RKO (cell line): Measurements from ENCODE around the gene ATAD3B.
A peak's percentile ranks its signal among the peaks of the same experiment; 100 is the strongest.
"Not testable (repeated sequence)": the region's sequence is repeated elsewhere in the genome, so short reads cannot be mapped to it uniquely, and the experiment has no call there.

ENCODE experiments used
- DNase-seq: peaks from one replicate; pipeline ENCODE4 v3.0.0-alpha.2; 2016; ENCODE audit warnings: low spot score

ATAD3B gene

GRCh38 chr1:1511533-1512285 lies 40.1 kb downstream of the ATAD3B start, which contains the start of gene ATAD3A:
Gene ATAD3A (plus strand): TSS chr1:1512162. CDS start chr1:1512269, 107 bp downstream.
- peak; percentile 96 for DNase-seq

DNA sequence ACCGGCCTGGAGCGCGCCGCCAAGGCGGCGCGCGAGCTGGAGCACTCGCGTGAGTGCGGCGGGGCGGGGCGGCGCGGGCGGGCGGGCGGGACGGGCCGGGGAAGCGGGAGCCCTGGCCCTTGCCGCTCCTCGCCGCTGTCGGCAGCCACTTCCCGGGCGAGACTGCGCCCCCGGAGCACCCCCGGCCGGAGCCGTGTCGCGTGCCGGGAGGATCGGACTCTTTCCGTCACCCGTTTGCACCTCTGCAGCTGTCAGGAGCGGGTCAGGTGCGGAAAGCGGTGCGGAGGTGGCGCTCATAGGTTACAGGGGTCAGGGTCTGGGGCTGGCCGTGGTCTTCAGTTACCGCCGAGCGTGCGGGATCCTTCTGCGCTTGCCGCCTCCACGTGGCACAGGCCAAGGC lies 40.9 kb downstream of the ATAD3B start:
- DNase-seq: not testable (repeated sequence)

DNA sequence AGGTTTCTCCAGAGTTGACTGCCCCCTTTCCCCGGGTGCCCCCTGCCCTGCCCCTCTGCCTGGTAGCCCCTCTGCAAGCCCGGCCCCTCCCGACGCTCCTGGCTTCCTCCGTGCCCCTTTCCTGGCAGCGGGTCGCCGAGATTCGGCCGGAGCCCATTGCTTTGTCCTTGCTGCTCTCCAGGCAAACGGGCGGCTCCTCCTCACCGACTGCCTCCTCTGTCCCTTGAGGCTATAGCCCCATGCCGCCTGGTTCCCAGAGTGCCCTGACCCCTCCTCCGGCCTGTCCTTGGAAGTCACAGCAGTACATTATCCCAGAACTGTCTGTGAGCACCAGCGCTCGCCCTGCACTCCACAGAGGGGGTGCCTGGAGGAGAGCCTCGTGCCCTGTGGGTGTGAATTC lies 42.1 kb downstream of the ATAD3B start:
- DNase-seq: not testable (repeated sequence)

DNA sequence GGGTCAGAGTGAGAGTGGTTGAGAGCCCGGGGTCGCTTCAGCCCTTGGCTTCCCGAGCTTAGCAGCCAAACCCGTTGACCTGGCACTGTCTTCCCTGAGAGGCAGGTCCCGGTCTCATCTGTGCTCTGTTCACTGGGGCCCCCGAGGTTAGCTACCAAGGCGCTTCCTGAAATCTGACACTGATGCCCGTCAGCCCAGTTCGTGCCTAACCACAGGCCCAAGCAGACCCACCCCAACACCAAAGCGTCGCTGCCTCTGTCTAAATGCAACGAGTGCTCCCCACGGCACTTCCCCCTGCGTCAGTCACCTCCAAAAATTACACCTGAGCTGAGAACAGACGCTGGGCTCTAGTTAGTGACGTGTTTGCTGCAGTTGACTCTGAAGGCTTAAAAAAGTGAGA lies 42.8 kb downstream of the ATAD3B start:
- not testable (repeated sequence) for DNase-seq

GRCh38 chr1:1516923-1517322 lies 45.4 kb downstream of the ATAD3B start:
- not testable (repeated sequence) for DNase-seq

DNA sequence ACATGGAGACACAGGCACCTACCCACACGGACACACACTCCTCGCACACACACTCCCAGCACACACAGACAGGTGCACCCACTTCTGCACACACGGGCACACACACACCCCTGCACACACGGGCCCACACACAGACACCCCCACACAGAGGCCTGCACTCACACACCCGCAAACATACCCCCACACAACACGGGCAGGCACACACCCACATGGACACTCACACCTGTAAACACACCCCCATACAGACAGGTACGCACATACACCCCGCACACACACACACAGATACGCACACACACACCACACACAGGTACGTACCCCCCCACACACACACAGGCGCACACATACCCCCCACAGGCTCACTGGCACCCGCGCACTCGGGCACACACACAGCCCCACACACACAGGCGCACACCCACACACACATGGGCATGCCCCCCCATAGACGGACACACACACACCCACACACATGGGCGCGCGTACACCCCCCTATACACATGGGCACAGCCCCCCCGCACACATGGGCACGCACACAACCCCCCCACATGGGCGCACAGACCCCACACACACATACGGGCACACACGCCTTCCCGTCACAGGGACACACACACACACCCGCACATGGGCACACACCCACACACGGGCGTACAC lies 46.5 kb downstream of the ATAD3B start:
- DNase-seq: no peak

GRCh38 chr1:1518621-1519007 lies 47.0 kb downstream of the ATAD3B start:
- DNase-seq: not testable (repeated sequence)

DNA sequence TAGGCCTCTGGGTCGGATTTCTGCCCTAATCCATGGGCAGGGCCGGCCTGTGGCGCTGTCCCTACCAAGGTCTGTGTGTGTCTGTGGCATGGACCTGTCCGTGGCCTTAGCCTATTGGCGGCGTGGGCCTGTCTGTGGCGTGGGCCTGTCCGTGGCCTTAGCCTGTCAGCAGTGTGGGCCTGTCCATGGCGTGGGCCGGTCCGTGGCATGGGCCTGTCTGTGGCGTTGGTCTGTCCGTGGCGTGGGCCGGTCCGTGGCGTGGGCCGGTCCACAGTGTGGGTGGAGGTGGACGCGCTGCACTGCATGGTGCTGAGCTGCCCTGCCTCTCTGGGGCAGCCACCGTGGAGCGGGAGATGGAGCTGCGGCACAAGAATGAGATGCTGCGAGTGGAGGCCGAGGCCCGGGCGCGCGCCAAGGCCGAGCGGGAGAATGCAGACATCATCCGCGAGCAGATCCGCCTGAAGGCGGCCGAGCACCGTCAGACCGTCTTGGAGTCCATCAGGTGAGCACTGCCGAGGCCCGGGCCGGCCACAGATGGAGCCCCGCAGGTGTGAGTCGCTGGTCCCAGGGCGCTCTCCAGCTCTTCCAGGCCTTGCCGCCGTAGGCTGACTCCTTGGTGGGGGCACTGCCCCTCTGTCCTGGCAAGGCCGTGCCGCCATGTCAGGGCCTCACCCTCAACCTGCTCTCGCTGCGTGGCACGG lies 48.4 kb downstream of the ATAD3B start:
- DNase-seq: not testable (repeated sequence)

DNA sequence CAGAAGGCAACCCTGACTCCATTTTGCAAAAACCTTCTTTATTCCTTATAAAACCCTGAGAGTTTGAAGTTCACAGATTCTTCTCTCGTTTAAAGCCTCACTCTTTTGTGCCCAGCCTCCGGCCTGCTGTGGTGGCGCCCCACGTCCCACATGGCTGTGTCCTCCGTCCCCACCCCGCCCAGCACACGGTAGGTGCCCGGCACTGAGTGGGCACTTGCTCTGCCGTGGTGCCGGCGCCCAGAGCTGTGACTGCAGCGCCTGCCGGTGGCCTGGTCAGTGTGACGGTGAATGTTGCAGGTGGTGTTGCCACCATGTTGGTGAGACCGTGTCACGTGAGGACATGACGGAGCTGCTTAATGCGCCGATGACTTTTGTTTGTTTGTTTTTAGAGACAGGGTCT lies 49.8 kb downstream of the ATAD3B start:
- no peak for DNase-seq

DNA sequence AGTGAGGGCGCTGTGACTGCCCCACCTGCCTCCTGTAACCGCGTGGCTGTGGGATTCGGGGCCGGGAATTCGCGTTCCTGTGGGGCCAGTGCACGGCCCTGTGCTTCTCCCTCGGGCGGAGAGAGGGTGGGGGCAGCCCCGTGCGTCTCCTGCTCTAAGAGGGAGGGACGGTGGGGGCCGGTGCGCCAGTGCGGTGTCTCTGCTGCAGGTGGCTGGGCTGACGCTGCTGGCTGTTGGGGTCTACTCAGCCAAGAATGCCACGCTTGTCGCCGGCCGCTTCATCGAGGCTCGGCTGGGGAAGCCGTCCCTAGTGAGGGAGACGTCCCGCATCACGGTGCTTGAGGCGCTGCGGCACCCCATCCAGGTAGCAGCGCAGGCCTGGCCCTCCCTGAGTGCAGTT lies 51.0 kb downstream of the ATAD3B start:
- not testable (repeated sequence) for DNase-seq

DNA sequence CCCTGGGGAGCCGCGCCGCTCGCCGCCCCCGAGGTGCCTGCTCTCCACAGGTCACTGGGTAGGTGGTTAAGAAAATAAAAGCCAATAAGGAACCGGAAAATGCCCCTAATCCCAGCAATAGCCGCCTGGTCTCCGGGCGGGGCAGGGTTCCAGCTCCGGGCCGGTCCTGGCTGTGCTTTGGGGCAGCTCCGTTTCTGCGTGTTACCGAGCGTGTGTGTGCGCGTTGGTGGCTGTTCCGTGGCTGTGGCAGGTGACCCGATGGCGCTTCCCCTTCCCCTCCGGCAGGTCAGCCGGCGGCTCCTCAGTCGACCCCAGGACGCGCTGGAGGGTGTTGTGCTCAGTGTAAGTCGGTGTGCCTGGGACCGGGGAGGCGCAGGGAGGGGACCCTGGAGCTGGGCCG lies 51.7 kb downstream of the ATAD3B start:
- DNase-seq: not testable (repeated sequence)

GRCh38 chr1:1523651-1524050 lies 52.1 kb downstream of the ATAD3B start:
- DNase-seq: not testable (repeated sequence)

GRCh38 chr1:1524750-1525383 lies 53.3 kb downstream of the ATAD3B start:
- not testable (repeated sequence) for DNase-seq

- not testable (repeated sequence) for DNase-seq
Observed at GRCh38 chr1:1526476-1526875, 54.9 kb downstream of the ATAD3B start.

DNA sequence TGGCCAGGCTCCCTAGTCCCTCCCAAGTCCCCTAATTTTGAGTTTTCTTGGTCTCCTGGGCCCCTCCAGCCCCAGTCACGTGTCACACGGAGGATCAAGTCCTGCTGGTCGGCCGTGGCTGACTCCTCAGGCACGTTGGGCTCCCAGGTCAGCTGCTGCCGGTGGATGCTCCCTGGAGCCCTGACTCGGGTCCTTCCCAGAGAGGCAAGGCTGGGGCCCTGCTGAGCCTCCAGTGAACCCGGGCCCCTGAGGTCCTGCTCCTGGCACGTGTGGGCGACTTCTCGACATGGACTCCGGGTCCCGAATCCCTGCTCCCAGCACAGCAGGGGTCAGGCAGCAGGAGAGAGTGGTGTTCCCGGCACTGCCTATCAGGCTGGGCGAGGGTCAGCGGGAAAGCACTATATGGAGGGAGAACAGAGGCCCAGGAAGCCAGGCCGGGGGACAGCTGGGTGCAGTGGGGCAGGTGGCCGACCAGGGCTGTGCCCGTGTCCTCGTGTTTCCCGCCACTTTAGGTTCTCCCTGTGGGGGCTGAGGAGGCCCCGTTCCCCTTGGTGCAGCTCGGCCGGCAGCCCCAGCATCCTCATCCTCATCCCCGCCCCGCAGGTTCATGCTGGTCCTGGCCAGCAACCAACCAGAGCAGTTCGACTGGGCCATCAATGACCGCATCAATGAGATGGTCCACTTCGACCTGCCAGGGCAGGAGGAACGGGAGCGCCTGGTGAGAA lies 55.7 kb downstream of the ATAD3B start:
- DNase-seq: no peak

DNA sequence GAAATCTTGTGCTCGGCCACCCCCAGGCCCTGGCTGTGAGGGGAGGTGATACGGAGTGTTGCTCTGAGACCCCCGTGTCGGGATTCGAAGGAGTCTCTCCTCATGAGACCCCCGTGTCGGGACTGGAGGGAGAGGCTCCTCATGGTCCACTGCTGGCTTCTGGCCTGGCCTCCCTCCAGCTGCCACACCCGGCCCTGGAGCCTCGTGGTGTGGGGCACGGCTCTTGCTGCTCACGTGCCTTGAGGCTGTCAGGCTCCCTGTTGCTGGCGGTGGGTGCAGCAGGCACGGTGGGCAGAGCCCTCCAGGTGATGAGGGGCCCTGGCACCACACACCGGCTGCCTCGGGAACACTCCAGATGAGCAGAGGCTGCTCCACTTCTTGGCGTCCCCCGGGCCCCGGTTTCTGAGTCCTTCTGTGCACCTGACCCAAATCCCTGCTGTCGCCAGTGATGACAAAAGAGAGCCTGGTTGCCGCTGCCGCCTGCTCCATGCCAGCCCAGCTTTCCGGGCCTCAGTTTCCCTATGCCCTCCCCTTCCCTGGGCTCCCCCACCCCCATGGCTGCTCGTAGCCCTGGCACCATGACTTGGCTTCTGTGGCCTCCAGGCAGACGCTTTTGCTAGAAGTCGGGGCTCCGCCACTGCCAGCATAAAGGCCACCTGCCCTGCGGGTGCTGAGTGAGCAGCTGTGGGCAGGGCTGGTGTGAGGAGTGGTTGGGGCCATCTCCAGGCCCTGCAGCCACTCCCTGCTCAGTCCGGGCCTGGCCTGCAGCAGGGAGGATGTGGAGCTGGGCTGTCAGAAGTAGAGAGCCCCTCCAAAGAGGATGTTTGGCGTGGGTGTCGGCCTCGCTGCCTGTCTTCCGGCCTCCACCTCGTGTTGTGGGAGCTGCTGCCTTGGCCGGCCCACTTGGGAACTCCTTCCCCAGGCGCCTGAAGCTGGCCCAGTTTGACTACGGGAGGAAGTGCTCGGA lies 57.0 kb downstream of the ATAD3B start:
- DNase-seq: no peak

DNA sequence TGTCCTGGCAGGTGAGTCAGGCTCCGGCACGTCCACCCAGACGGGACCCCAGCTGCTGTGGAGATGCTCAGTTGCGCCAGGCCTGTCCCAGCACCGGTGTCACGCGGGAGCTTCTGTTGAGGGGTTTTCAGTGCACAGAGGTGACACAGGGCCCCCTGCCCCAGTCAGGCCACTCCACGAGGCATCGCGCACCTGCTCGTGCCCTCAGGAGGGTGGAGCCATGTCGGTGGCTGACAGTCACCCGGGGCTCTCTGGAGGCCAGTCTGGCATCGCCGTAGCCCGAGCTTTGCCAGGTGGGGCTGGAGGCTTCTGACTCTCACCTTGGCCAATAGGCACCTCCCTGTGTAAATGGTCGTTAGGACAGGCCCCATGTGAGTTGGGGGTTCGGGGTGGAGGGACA lies 57.8 kb downstream of the ATAD3B start:
- no peak for DNase-seq

DNA sequence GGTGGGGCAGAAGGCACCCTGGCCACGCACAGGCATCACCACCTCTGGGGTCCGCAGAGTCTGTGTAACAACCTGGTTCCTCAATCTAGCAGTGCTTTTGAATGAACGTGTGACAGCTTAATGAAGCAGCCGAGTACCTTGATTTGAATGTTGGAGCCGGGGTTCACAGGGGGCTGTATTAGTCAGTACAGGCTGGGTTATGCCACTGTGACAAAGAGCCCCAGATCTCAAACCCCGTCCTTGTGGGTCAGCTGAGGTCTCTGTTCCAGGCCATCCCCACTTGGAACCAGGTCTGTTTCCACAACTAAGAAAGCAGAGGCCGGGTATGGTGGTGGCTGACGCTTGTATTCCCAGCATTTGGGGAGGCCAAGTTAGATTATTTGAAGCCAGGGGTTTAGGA lies 58.4 kb downstream of the ATAD3B start:
- DNase-seq: no peak

DNA sequence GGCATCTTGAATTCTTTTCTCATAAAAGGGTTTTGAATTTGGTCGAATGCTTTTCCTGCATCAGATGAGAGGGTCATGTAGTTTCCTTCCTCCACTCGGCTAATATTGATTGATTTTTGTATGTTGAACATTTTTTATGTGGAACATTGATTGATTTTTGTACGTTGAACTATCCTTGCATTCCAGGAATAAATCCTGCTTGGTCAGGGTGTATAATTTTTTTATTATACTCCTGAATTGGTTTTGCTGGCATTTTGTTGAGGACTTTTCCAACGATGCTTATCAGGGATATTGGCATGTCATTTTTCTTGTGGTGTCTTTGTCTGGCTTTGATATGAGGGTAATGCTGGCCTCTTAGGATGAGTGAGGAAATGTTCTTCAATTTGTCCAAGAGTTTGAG lies 60.4 kb downstream of the ATAD3B start:
- DNase-seq: no peak

DNA sequence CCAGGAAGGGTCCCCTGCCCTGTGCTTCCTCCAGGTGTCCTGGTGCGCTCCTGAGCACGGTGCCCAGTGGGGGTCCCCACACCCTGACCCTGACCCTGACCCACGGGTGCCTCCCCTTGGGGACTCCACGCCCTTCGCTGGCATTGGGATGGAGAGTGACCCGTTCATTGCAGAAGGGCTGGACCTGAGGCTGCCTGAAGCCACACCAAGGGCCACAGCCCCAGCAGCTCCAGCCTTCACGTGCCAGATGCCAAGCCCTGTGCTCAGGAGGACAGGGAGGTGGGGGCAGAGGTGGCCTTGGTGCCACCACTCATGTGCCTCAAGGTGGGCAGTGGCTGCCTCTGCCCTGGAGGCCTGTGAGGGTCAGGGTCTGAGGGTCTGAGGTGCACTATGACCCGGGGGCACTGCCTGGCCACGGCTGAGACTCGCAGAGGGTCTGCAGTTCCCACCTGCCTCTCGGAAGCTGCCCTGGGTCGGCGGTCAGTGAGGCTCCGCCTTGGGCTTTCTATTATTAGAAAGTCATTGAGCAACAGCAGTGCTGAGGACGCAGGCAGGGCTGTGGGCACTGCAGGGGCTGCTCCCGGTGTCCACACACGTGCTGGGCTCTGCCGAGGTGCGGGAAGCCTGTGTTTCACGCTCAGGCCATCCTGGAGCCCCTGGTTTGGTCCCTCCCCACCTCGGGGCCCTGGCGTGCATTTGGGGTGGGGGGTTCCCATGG lies 61.8 kb downstream of the ATAD3B start:
- DNase-seq: not testable (repeated sequence)
